HEK293 (cell line): ENCODE measurements around the gene MARCHF10.

Experiments used
- CTCF ChIA-PET: fragments of 350-600 bp; formaldehyde crosslinking; extraction: SDS; loops from one replicate; lab custom pipeline; 2021; ENCODE audit warnings: antibody characterized with exemption; lab: Yijun Ruan, JAX
- POLR2A ChIA-PET: fragments of 300-600 bp; formaldehyde crosslinking; extraction: SDS; loops from one replicate; lab custom pipeline; 2020; ENCODE audit warnings: antibody characterized with exemption, inconsistent platforms; lab: Yijun Ruan, JAX
- H3K27ac ChIP-seq: fragments of 200-500 bp; sonication (Bioruptor generic); 2 replicates; pipeline ENCODE4 v1.5.1; 2014; ENCODE audit warnings: low read depth, low read length, control low read depth, inconsistent platforms; ENCODE audit errors: extremely low read depth
- H3K36me3 ChIP-seq, 2 experiments: fragments of 200-500 bp in 1 of 2; sonication (Bioruptor generic) in 1 of 2; 1 replicate in 1 of 2; 2 replicates in 1 of 2; pipeline ENCODE4 v1.5.1; 2014 to 2017; ENCODE audit warnings: inconsistent platforms in 2 of 2, low read length in 2 of 2; ENCODE audit not compliant: control insufficient read depth in 2 of 2, insufficient read depth in 1 of 2
- H3K4me1 ChIP-seq: fragments of 200-500 bp; sonication (Bioruptor generic); 2 replicates; pipeline ENCODE4 v1.5.1; 2014; ENCODE audit warnings: mild to moderate bottlenecking, low read length, inconsistent platforms; ENCODE audit not compliant: control insufficient read depth, insufficient read depth
- H3K4me3 ChIP-seq: 2 replicates; pipeline ENCODE4 v1.5.1; 2011; ENCODE audit warnings: low read depth, mild to moderate bottlenecking, control low read depth, low read length, moderate library complexity
- H3K9me3 ChIP-seq: fragments of 200-500 bp; sonication (Bioruptor generic); 2 replicates; pipeline ENCODE4 v1.5.1; 2014; ENCODE audit warnings: low read depth, low read length, inconsistent platforms; ENCODE audit not compliant: control insufficient read depth, insufficient read depth
- GLI2 ChIP-seq: fragments of 450-650 bp; formaldehyde crosslinking; IDR thresholded peaks from 2 replicates; pipeline ENCODE4; 2017; ENCODE audit warnings: missing biosample characterization, missing genetic modification characterization, low read depth, borderline replicate concordance
- GLIS1 ChIP-seq: fragments of 450-650 bp; formaldehyde crosslinking; IDR thresholded peaks from 2 replicates; pipeline ENCODE4 v1.5.1; 2016; ENCODE audit warnings: missing biosample characterization, missing genetic modification characterization
- HOXD13 ChIP-seq: sonication (generic); formaldehyde crosslinking; IDR thresholded peaks from 2 replicates; pipeline ENCODE4 v1.8.0; 2022; ENCODE audit warnings: missing genetic modification reagents, borderline replicate concordance
- INSM2 ChIP-seq: fragments of 450-650 bp; formaldehyde crosslinking; IDR thresholded peaks from 2 replicates; pipeline ENCODE4 v1.5.1; 2016; ENCODE audit warnings: missing biosample characterization, missing genetic modification characterization
- KLF7 ChIP-seq: fragments of 450-650 bp; formaldehyde crosslinking; IDR thresholded peaks from 2 replicates; pipeline ENCODE4 v1.5.1; 2016; ENCODE audit warnings: missing biosample characterization, missing genetic modification characterization, borderline replicate concordance
- PBX3 ChIP-seq: sonication (generic); formaldehyde crosslinking; IDR thresholded peaks from 2 replicates; pipeline ENCODE4 v1.8.1; 2022; ENCODE audit warnings: mild to moderate bottlenecking, moderate library complexity, missing genetic modification reagents
- PRDM1 ChIP-seq: fragments of 450-650 bp; formaldehyde crosslinking; IDR thresholded peaks from 2 replicates; pipeline ENCODE4; 2016; ENCODE audit warnings: missing biosample characterization, missing genetic modification characterization
- PRDM10 ChIP-seq: fragments of 450-650 bp; formaldehyde crosslinking; IDR thresholded peaks from 2 replicates; pipeline ENCODE4 v1.5.1; 2016; ENCODE audit warnings: missing biosample characterization, missing genetic modification characterization
- PRDM6 ChIP-seq: fragments of 450-650 bp; formaldehyde crosslinking; IDR thresholded peaks from 2 replicates; pipeline ENCODE4 v1.5.1; 2017; ENCODE audit warnings: missing biosample characterization, missing genetic modification characterization
- SALL2 ChIP-seq: fragments of 450-650 bp; formaldehyde crosslinking; IDR thresholded peaks from 2 replicates; pipeline ENCODE4 v1.5.0; 2017; ENCODE audit warnings: missing biosample characterization, mild to moderate bottlenecking, missing genetic modification characterization, borderline replicate concordance
- SCRT1 ChIP-seq: fragments of 450-650 bp; formaldehyde crosslinking; IDR thresholded peaks from 2 replicates; pipeline ENCODE4 v1.5.1; 2016; ENCODE audit warnings: missing biosample characterization, missing genetic modification characterization, borderline replicate concordance
- SP2 ChIP-seq: fragments of 450-650 bp; formaldehyde crosslinking; IDR thresholded peaks from 2 replicates; pipeline ENCODE4 v1.5.1; 2016; ENCODE audit warnings: missing biosample characterization, missing genetic modification characterization
- SP7 ChIP-seq: fragments of 450-650 bp; formaldehyde crosslinking; IDR thresholded peaks from 2 replicates; pipeline ENCODE4 v1.5.1; 2016; ENCODE audit warnings: missing biosample characterization, missing genetic modification characterization
- TCF7L2 ChIP-seq: IDR thresholded peaks from 2 replicates; pipeline ENCODE4 v1.6.1; 2011; ENCODE audit warnings: low read depth, mild to moderate bottlenecking, inconsistent platforms, low read length, moderate library complexity, borderline replicate concordance
- ZBTB17 ChIP-seq: fragments of 450-650 bp; formaldehyde crosslinking; IDR thresholded peaks from 2 replicates; pipeline ENCODE4 v1.5.1; 2016; ENCODE audit warnings: missing biosample characterization, missing genetic modification characterization
- ZBTB20 ChIP-seq: fragments of 450-650 bp; formaldehyde crosslinking; IDR thresholded peaks from 2 replicates; pipeline ENCODE4 v1.5.1; 2016; ENCODE audit warnings: missing biosample characterization, missing genetic modification characterization
- ZBTB44 ChIP-seq: fragments of 450-650 bp; IDR thresholded peaks from 2 replicates; pipeline ENCODE4 v1.5.1; 2018; ENCODE audit warnings: missing biosample characterization, mild to moderate bottlenecking, missing genetic modification characterization
- ZBTB7A ChIP-seq: fragments of 450-650 bp; formaldehyde crosslinking; IDR thresholded peaks from 2 replicates; pipeline ENCODE4 v1.5.1; 2016; ENCODE audit warnings: low read depth, missing biosample characterization, missing genetic modification characterization
- ZFP41 ChIP-seq: fragments of 450-650 bp; formaldehyde crosslinking; IDR thresholded peaks from 2 replicates; pipeline ENCODE4 v1.5.1; 2016; ENCODE audit warnings: missing biosample characterization, missing genetic modification characterization, borderline replicate concordance
- ZIC2 ChIP-seq: fragments of 450-650 bp; formaldehyde crosslinking; IDR thresholded peaks from 2 replicates; pipeline ENCODE4 v1.5.1; 2016; ENCODE audit warnings: missing biosample characterization, missing genetic modification characterization
- ZNF223 ChIP-seq: fragments of 450-650 bp; formaldehyde crosslinking; IDR thresholded peaks from 2 replicates; pipeline ENCODE4 v1.5.1; 2016; ENCODE audit warnings: missing biosample characterization, missing genetic modification characterization
- ZNF416 ChIP-seq: fragments of 450-650 bp; formaldehyde crosslinking; IDR thresholded peaks from 2 replicates; pipeline ENCODE4 v1.5.1; 2016; ENCODE audit warnings: missing biosample characterization, missing genetic modification characterization
- ZNF433 ChIP-seq: fragments of 450-650 bp; formaldehyde crosslinking; IDR thresholded peaks from 2 replicates; pipeline ENCODE4 v1.5.1; 2016; ENCODE audit warnings: missing biosample characterization, missing genetic modification characterization, low read depth
- ZNF521 ChIP-seq: fragments of 450-650 bp; formaldehyde crosslinking; IDR thresholded peaks from 2 replicates; pipeline ENCODE4 v1.5.1; 2017; ENCODE audit warnings: missing biosample characterization, mild to moderate bottlenecking, missing genetic modification characterization
- ZNF548 ChIP-seq: fragments of 450-650 bp; formaldehyde crosslinking; IDR thresholded peaks from 2 replicates; pipeline ENCODE4 v1.5.1; 2016; ENCODE audit warnings: missing biosample characterization, missing genetic modification characterization
- ZNF600 ChIP-seq: fragments of 450-650 bp; formaldehyde crosslinking; IDR thresholded peaks from 2 replicates; pipeline ENCODE4 v1.5.1; 2016; ENCODE audit warnings: missing biosample characterization, missing genetic modification characterization
- ZNF629 ChIP-seq: fragments of 450-650 bp; formaldehyde crosslinking; IDR thresholded peaks from 2 replicates; pipeline ENCODE4 v1.5.1; 2017; ENCODE audit warnings: missing biosample characterization, missing genetic modification characterization
- ZNF658 ChIP-seq: fragments of 450-650 bp; formaldehyde crosslinking; IDR thresholded peaks from 2 replicates; pipeline ENCODE4; 2016; ENCODE audit warnings: missing biosample characterization, missing genetic modification characterization
- ZNF768 ChIP-seq: fragments of 450-650 bp; formaldehyde crosslinking; IDR thresholded peaks from 2 replicates; pipeline ENCODE4 v1.5.1; 2018; ENCODE audit warnings: missing biosample characterization, mild to moderate bottlenecking, missing genetic modification characterization

MARCHF10 gene

GRCh38 chr17:62819511-62820221, 11.6 kb upstream of the MARCHF10 start:
- Histone ChIP-seq H3K36me3 (no peaks in the 10 kb centered on the region), H3K9me3 (no peaks in the 10 kb centered on the region), H3K27ac (no peak overlapping the region), H3K4me3 (no peak overlapping the region), H3K4me1 (peaks cover 9% of the 10 kb centered on the region; the same call in 1 of the 2 replicates)
- ChIA-PET POLR2A (interaction anchor here (0.7 to 1.4 kb wide), 4 partner anchors 8 to 95 kb away, joined by 3 to 5 read pairs (median 3); partner anchors contain the start of gene MARCHF10), CTCF (interaction anchor here (0.5 to 1.4 kb wide), 2 partner anchors 152 to 374 kb away, joined by 3 to 6 read pairs; no protein-coding TSS in a partner anchor)
- TF ChIP-seq ZNF521 (tag by site-specific recombination) (no peak), ZBTB7A (no peak), ZNF416 (no peak), ZNF658 (no peak), ZBTB44 (tag by site-specific recombination) (no peak), ZNF600 (tag by site-specific recombination) (peak; percentile 71), KLF7 (no peak), SP2 (tag by site-specific recombination) (no peak), ZNF223 (tag by site-specific recombination) (no peak), PBX3 (no peak), HOXD13 (no peak), SP7 (tag by site-specific recombination) (peak; percentile 48; the same call in 1 of the 2 replicates), GLIS1 (tag by site-specific recombination) (peak; percentile 63), ZFP41 (tag by site-specific recombination) (no peak), ZNF548 (no peak), ZNF768 (tag by site-specific recombination) (no peak), ZBTB17 (tag by site-specific recombination) (peak; percentile 81), PRDM10 (tag by site-specific recombination) (peak; percentile 53), ZNF433 (tag by site-specific recombination) (no peak), TCF7L2 (no peak), ZNF629 (tag by site-specific recombination) (peak; percentile 62), GLI2 (no peak), INSM2 (tag by site-specific recombination) (0 out of 2 replicates have a peak, but pooled peaks have one; percentile 42), PRDM6 (tag by site-specific recombination) (no peak), PRDM1 (0 out of 2 replicates have a peak, but pooled peaks have one; percentile 41), SCRT1 (tag by site-specific recombination) (no peak), ZBTB20 (no peak), SALL2 (tag by site-specific recombination) (no peak), ZIC2 (no peak)
